Activated CD8-positive, alpha-beta memory T cell treated with anti-CD3 and anti-CD28 coated beads for 48 hours (primary cell): Measurements from ENCODE around the gene TRMT2A.

Experiments
- DNase-seq, 3 experiments: peaks; one replicate each; pipeline ENCODE4 v3.0.0-alpha.2; 2020; ENCODE audit warnings: low read depth in 2 of 3, low spot score in 2 of 3

TRMT2A gene

GRCh38 chr22:20107951-20108756 is 8.9 kb downstream of the TRMT2A start:
- DNase-seq, result no peak

GRCh38 chr22:20107471-20107901 is 9.5 kb downstream of the TRMT2A start:
- no peak for DNase-seq

GRCh38 chr22:20106849-20107237 is 10.2 kb downstream of the TRMT2A start:
- DNase-seq, result no peak

- no peak for DNase-seq
These were observed 10.7 kb downstream of the TRMT2A start for GRCh38 chr22:20106205-20106848.

GRCh38 chr22:20105456-20106204 is 11.4 kb downstream of the TRMT2A start:
- no peak for DNase-seq

- no peak for DNase-seq
These were observed 14.7 kb downstream of the TRMT2A start for GRCh38 chr22:20102203-20102780.

- DNase-seq, result no peak
These were observed 15.4 kb downstream of the TRMT2A start for GRCh38 chr22:20101638-20102037.

- no peak for DNase-seq
These were observed 17.8 kb downstream of the TRMT2A start for GRCh38 chr22:20099099-20099711.

- no peak for DNase-seq
These were observed 20.2 kb downstream of the TRMT2A start for GRCh38 chr22:20096574-20097420.

- no peak for DNase-seq
These were observed 21.5 kb downstream of the TRMT2A start for GRCh38 chr22:20095521-20095920.

- no peak for DNase-seq
These were observed 22.7 kb downstream of the TRMT2A start for GRCh38 chr22:20094197-20094807.

- no peak for DNase-seq
These were observed 23.4 kb downstream of the TRMT2A start for GRCh38 chr22:20093418-20094196.

GRCh38 chr22:20092477-20092854 is 24.6 kb downstream of the TRMT2A start:
- no peak for DNase-seq

- DNase-seq, result no peak
These were observed 25.1 kb downstream of the TRMT2A start for GRCh38 chr22:20091690-20092476.

- DNase-seq, result no peak
These were observed 26.2 kb downstream of the TRMT2A start for GRCh38 chr22:20090730-20091240.

- no peak for DNase-seq
These were observed 26.9 kb downstream of the TRMT2A start for GRCh38 chr22:20089977-20090729.

- DNase-seq, result no peak
These were observed 27.6 kb downstream of the TRMT2A start for GRCh38 chr22:20089226-20089976.
